Amniotic stem cell (primary cell): ENCODE data around the gene ACBD5.
"Not testable (repeated sequence)": the region's sequence is repeated elsewhere in the genome, so short reads cannot be mapped to it uniquely, and the experiment has no call there.

Source experiments
- DNase-seq: peaks from one replicate; lab custom pipeline; 2025; lab: John Stamatoyannopoulos, UW

Gene ACBD5

GRCh38 chr10:27241010-27241651, 534 bp upstream of the ACBD5 start:
- DNase-seq, result no peak

DNA sequence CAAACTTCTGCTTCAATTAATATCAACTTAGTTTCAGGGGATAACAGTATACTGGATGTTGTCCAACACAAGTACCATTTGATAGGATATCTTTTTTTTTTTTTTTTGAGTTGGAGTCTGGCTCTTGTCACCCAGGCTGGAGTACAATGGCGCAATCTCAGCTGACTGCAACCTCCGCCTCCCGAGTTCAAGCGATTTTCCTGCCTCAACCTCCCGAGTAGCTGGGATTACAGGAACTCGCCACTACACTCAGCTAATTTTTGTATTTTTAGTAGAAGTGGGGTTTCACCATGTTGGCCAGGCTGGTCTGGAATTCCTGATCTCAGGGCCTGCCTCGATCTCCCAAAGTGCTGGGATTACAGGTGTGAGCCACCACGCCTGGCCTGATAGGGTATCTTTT, 3.1 kb downstream of the ACBD5 start:
- DNase-seq, result not testable (repeated sequence)

- not testable (repeated sequence) for DNase-seq
Observed at GRCh38 chr10:27236589-27237128, 3.9 kb downstream of the ACBD5 start.

- DNase-seq, result no peak
Observed at GRCh38 chr10:27235706-27236105, 4.9 kb downstream of the ACBD5 start.

- DNase-seq, result no peak
Observed at GRCh38 chr10:27230022-27230421, 10.6 kb downstream of the ACBD5 start.

DNA sequence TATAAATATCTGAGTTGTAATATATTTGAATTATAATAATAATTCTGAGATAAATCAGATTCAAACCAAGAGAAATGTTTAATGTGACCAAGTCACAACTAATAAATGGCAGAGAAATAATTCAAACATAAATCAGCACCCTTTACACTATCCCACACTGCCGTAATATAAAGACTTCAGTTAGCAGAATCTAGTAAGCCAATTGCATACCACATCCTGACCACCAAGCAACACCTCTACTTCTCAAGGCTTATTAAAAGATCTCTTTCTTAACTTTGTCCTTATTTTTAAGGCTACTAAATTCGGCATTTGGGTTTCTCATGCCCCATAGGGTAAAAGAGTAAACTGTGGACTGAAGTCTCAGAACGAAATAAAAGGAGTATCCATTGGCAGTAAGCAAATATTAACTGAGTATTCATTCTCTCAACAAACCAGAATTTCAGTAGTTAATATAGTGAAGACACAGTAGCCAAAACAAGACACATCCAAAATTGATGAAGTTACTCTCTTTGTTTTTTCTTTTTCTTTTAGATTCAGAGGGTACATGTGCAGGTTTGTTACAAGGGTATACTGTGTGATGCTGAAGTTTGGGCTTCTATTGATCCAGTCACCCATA, 14.8 kb downstream of the ACBD5 start:
- DNase-seq, result no peak

DNA sequence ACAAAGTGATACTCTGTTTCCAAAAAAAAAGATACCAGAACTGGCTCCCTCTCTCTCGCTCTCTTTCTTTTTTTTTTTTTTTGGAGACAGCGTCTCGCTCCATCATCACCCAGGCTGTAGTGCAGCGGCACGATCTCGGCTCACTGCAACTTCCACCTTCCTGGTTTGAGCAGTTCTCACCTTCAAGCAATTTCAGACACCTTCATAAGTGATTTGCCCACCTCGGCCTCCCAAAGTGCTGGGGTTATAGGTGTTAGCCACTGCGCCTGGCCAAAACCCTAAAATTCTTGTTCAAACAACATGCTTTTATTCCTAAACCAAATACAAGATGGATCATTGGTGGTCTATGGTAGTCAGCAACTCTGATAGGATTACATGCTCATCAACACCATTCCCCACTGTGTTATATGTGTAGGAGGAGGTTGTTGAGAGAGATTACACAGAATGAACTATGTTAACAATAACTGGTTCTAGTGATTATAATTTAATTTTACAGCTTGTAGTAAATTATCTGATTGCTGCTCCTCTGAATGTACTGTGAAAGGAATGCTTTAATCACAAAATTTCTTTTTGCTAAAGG, 15.5 kb downstream of the ACBD5 start:
- DNase-seq, result no peak

GRCh38 chr10:27223964-27224363, 16.6 kb downstream of the ACBD5 start:
- no peak for DNase-seq

GRCh38 chr10:27207350-27207749, 33.2 kb downstream of the ACBD5 start:
- DNase-seq, result no peak

- no peak for DNase-seq
Observed at GRCh38 chr10:27203806-27204205, 36.8 kb downstream of the ACBD5 start.

- DNase-seq, result no peak
Observed at GRCh38 chr10:27197980-27198620, 42.5 kb downstream of the ACBD5 start.

DNA sequence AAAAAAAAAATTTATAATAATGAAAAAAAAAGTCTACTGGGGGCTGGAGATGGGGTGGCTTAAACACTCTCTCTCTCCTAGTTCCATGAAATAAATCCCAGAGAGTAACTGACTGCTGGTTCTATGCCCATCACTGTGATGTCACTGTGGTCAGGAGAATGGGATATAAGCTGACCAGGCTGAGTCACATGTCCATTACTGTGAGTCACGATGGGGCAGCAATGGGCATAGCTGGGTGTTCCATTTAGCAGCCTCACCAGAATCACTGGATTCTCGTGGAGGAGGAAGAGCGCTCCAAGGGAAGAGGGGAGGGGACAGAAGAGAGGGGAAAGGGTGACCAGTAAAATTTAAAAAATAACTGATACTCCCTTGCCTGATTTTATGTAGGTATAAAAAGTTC, 48.3 kb downstream of the ACBD5 start:
- DNase-seq, result peak; percentile 70

GRCh38 chr10:27190508-27190907, 50.1 kb downstream of the ACBD5 start:
- DNase-seq, result no peak

GRCh38 chr10:27188897-27189296, 51.7 kb downstream of the ACBD5 start:
- DNase-seq, result no peak

- DNase-seq, result no peak
Observed at GRCh38 chr10:27188259-27188658, 52.3 kb downstream of the ACBD5 start.

DNA sequence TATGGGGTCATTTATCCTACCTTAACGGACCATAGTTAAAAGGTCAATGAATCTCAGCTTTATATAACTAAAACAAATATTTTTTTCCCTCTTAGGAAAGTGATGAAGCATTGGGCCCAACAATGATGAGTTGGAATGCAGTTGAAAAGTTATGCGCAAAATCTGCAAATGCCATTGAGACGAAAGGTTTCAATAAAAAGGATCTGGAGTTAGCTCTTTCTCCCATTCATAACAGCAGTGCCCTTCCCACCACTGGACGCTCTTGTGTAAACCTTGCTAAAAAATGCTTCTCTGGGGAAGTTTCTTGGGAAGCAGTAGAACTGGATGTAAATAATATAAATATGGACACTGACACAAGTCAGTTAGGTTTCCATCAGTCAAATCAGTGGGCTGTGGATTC, 70.7 kb downstream of the ACBD5 start:
- no peak for DNase-seq

DNA sequence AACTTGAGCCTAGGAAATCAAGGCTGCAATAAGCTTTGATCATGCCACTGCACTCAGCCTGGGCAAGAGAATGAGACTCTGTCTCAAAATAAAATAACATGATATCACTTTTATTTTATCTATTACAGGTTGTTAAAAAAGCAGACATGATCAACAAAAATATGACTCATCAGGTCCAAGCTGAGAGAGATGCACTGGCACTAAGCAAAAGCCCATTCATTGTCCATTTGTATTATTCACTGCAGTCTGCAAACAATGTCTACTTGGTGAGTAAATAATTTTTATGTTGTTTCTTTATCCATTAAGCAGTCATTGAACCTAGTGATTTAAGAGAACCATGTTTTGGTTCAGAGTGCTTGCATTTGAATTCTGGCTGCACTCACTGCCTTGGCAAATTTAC, 82.2 kb downstream of the ACBD5 start:
- DNase-seq, result no peak

DNA sequence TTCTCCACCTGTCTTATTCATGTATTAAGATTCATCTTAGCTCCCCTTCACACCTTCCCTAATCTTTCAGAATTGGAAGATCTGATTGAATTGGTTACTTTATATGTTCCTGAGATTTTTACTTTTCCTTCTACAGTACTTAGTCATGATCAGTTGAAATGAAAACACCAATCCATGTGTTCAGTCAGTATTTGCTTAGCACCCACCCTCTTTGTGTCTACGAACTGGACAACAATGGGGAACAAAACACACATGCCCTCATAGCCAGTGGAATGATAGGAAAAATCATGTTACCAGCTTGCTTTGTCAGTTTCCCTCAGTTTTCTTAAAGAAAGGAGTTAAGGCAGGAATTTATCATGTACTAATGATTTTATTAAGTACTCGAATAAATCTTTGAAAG, 83.4 kb downstream of the ACBD5 start:
- DNase-seq, result no peak

DNA sequence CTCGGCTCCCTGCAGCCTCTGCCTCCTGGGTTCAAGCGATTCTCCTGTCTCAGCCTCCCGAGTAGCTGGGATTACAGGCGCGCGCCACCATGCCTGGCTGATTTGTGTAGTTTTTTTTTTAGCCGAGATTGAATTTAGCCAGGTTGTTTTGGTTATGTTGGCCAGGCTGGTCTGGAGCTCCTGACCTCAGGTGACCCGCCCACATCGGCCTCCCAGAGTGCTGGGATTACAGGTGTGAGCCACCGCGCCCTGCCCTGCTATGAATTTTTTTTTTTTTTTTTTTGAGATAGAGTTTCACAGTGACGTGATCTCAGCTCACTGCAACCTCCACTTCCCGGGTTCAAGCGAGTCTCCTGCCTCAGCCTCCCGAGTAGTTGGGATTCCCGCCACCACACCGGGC, 84.0 kb downstream of the ACBD5 start:
- DNase-seq, result not testable (repeated sequence)

- peak; percentile 87 for DNase-seq
Observed at GRCh38 chr10:27155066-27155754, 85.4 kb downstream of the ACBD5 start, which contains the start of gene MASTL. TSS of gene MASTL (plus strand) at chr10:27155352. CDS start at chr10:27155427, 75 bp downstream.

- DNase-seq, result no peak
Observed at GRCh38 chr10:27153845-27154193, 86.8 kb downstream of the ACBD5 start.

- no peak for DNase-seq
Observed at GRCh38 chr10:27153329-27153728, 87.3 kb downstream of the ACBD5 start.
